Kidney (tissue), 14 donors: ENCODE data around the gene PPFIA2. TPM values are rescaled to one million over a fixed set of nuclear protein-coding genes. Genes with fewer than 3 reads are reported as not detected.

Source experiments
- DNase-seq, 5 donors: peaks; one replicate each; pipeline ENCODE4 v3.0.0-alpha.2; 2013 to 2020
- FAIRE-seq: peaks from 2 replicates; lab custom pipeline; 2012; peaks lifted over from hg19 to GRCh38; lab: Jason Lieb, UNC
- H3K27ac ChIP-seq, 2 donors: one replicate each; pipeline ENCODE4 v1.7.0; 2013; ENCODE audit warnings: low read depth in 2 of 2, low read length in 2 of 2, inconsistent platforms in 1 of 2
- H3K27me3 ChIP-seq: one replicate; pipeline ENCODE4 v1.7.1; 2013; ENCODE audit warnings: low read length, inconsistent platforms; ENCODE audit not compliant: control insufficient read depth, insufficient read depth
- H3K36me3 ChIP-seq, 3 donors: one replicate each; pipeline versions ENCODE4 v1.7.0 to v1.7.1; 2013; ENCODE audit warnings: low read length in 3 of 3, control low read depth in 1 of 3, inconsistent platforms in 1 of 3; ENCODE audit not compliant: insufficient read depth in 3 of 3, control insufficient read depth in 2 of 3
- H3K4me1 ChIP-seq, 3 donors: one replicate each; pipeline versions ENCODE4 v1.7.0 to v1.7.1; 2013; ENCODE audit warnings: low read length in 3 of 3, inconsistent platforms in 1 of 3, low read depth in 1 of 3; ENCODE audit not compliant: control insufficient read depth in 2 of 3, insufficient read depth in 2 of 3
- H3K4me3 ChIP-seq, 3 donors: one replicate each; pipeline versions ENCODE4 v1.7.0 to v1.8.1; 2013; ENCODE audit warnings: low read length in 3 of 3, control low read depth in 1 of 3, inconsistent platforms in 1 of 3
- H3K9ac ChIP-seq, 3 donors: one replicate each; pipeline versions ENCODE4 v1.7.0 to v1.7.1; 2013; ENCODE audit warnings: low read length in 3 of 3, control low read depth in 1 of 3, inconsistent platforms in 1 of 3
- H3K9me3 ChIP-seq, 3 donors: one replicate each; pipeline versions ENCODE4 v1.7.0 to v1.7.1; 2013; ENCODE audit warnings: low read length in 3 of 3, control low read depth in 1 of 3, inconsistent platforms in 1 of 3; ENCODE audit not compliant: control insufficient read depth in 2 of 3, insufficient read depth in 1 of 3
- CTCF ChIP-seq: IDR thresholded peaks from 3 replicates; pipeline ENCODE4 v1.5.1; 2012; ENCODE audit warnings: mild to moderate bottlenecking, moderate library complexity, borderline replicate concordance; ENCODE audit not compliant: insufficient read depth; ENCODE audit errors: extremely low read depth
- intact Hi-C: fragments of 100-400 bp; cut with DNase I; formaldehyde crosslinking; loops from one replicate; pipeline ENCODE4 v1.11.1; 2022
- polyA plus RNA-seq: library from polyadenylated mRNA; stranded (reverse); fragments of 350-450 nt; fragmentation: Illumina TruSeq; extraction: RNeasy Lipid Tissue Mini Kit (QIAGEN cat#74804); gene quantifications from one replicate; pipeline ENCODE4 v1.2.3, GENCODE V29; 2014; ENCODE audit warnings: low read depth, low replicate concordance; ENCODE audit not compliant: insufficient read depth
- total RNA-seq: library from RNA; stranded (reverse); fragmentation: NEBNext Ultra II Directional; extraction: Animal tissue kit (Norgen Biotek cat#: 25700); gene quantifications from one replicate; pipeline ENCODE4 v1.2.1, GENCODE V29; 2021
- donor health status: control.
- donor health status: control.
- donor health status: control.
- donor health status: control.
- donor health status: control.
- donor health status: DM: yes; HTN: yes; CAD: no.
- donor health status: Normal renal cell carcinoma (clear cell type).

PPFIA2 gene
- total and polyA plus RNA-seq, 2 donors from 2014 or later = 2.8 to 9.4 TPM

GRCh38 chr12:81222846-81223592 lies 536.1 kb downstream of the PPFIA2 start:
- no peak for TF ChIP-seq CTCF
- DNase-seq = no peak
- intact Hi-C loops = no loop called here
- Histone ChIP-seq H3K4me1 (no peaks in the 10 kb centered on the region), H3K27ac (no peak overlapping the region), H3K9ac (no peak overlapping the region), H3K36me3 (no peaks in the 10 kb centered on the region), H3K9me3 (no peaks in the 10 kb centered on the region), H3K4me3 (no peak overlapping the region), H3K27me3 (no peaks in the 10 kb centered on the region)
- no peak for FAIRE-seq

- Histone ChIP-seq H3K9ac (no peak overlapping the region), H3K9me3 (no peaks in the 10 kb centered on the region), H3K27ac (no peak overlapping the region), H3K4me3 (no peak overlapping the region), H3K4me1 (no peaks in the 10 kb centered on the region), H3K36me3 (no peaks in the 10 kb centered on the region), H3K27me3 (no peaks in the 10 kb centered on the region)
- no peak for TF ChIP-seq CTCF
- no peak for DNase-seq
- intact Hi-C loops = no loop called here
- no peak for FAIRE-seq
These were observed 537.5 kb downstream of the PPFIA2 start for GRCh38 chr12:81221681-81222080.

- no peak overlapping the region for H3K27ac ChIP-seq
- TF ChIP-seq CTCF = no peak
- intact Hi-C loops = no loop called here
- FAIRE-seq (no peak), DNase-seq (no peak)
- H3K4me3 ChIP-seq = no peak overlapping the region
- no peaks in the 10 kb centered on the region for H3K36me3 ChIP-seq
- H3K9ac ChIP-seq = no peak overlapping the region
- no peaks in the 10 kb centered on the region for H3K4me1 ChIP-seq
- no peaks in the 10 kb centered on the region for H3K27me3 ChIP-seq
- H3K9me3 ChIP-seq = no peaks in the 10 kb centered on the region
These were observed 542.4 kb downstream of the PPFIA2 start for GRCh38 chr12:81216739-81217138.
